Peyer's patch (tissue), 4 donors: Measurements from ENCODE around the gene LCN1. TPM values are rescaled to one million over a fixed set of nuclear protein-coding genes. Genes with fewer than 3 reads are reported as not detected.
"Not testable (repeated sequence)": the region's sequence is repeated elsewhere in the genome, so short reads cannot be mapped to it uniquely, and the experiment has no call there.

Experiments used
- DNase-seq, 3 donors: peaks; one replicate each; pipeline ENCODE4 v3.0.0-alpha.2; 2017 to 2019
- H3K27ac ChIP-seq, 4 donors: fragments of 200-600 bp; sonication (generic); one replicate each; pipeline ENCODE4 v1.5.1; 2016 to 2019
- H3K27me3 ChIP-seq, 2 donors: fragments of 200-600 bp; sonication (generic); one replicate each; pipeline ENCODE4 v1.5.1; 2019
- H3K36me3 ChIP-seq, 3 donors: fragments of 200-600 bp; sonication (generic); one replicate each; pipeline ENCODE4 v1.5.1; 2016 to 2019
- H3K4me1 ChIP-seq, 4 donors: fragments of 200-600 bp; sonication (generic); one replicate each; pipeline ENCODE4 v1.5.1; 2016 to 2019
- H3K4me3 ChIP-seq, 4 donors: fragments of 200-600 bp; sonication (generic); 1 replicate in 3 of 4; 2 replicates in 1 of 4; pipeline ENCODE4 v1.5.1; 2016 to 2019; ENCODE audit warnings: mild to moderate bottlenecking in 1 of 4
- H3K9me3 ChIP-seq, 4 donors: fragments of 200-600 bp; sonication (generic); one replicate each; pipeline ENCODE4 v1.5.1; 2016 to 2019; ENCODE audit warnings: mild to moderate bottlenecking in 1 of 4
- POLR2A ChIP-seq, 2 donors: fragments of 450-650 bp; IDR thresholded peaks; one replicate each; pipeline ENCODE4 v1.5.1; 2017; ENCODE audit warnings: antibody characterized with exemption in 2 of 2, mild to moderate bottlenecking in 2 of 2, moderate library complexity in 2 of 2
- total RNA-seq, 4 donors: library from RNA; depleted of rRNA; stranded (reverse); fragments of >200 nt; gene quantifications; one replicate each; pipeline ENCODE4 v1.1.0, GENCODE V29; 2016
- TF ChIP-seq, protein P1 (sequence below), 6 experiments: fragments of 450-650 bp in 4 of 6; fragments of 200-600 bp in 2 of 6; sonication (generic) in 1 of 6; IDR thresholded peaks; one replicate each; pipeline ENCODE4 v1.5.1; 2017 to 2019; ENCODE audit warnings: antibody characterized with exemption in 6 of 6, mild to moderate bottlenecking in 3 of 6, moderate library complexity in 1 of 6

The LCN1 gene
- total RNA-seq, 4 donors from 2014 or later: not detected

DNA sequence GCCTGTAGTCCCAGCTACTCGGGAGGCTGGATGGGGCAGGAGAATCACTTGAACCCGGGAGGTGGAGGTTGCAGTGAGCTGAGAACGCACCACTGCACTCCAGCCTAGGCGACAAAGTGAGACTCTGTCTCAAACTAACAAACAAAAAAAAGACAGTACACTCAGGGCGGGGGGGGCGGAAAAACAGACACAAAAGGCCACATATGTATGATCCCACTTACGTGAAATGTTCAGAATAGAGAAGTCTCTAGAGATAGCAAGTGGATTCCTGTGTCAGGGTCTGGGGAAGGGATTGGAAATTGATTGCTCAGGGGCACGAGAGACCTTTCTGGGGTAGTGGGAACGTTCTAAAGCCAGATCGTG, 9.0 kb upstream of the LCN1 start:
- H3K4me3 ChIP-seq: no peak overlapping the region

GRCh38 chr9:135512904-135513303, 8.3 kb upstream of the LCN1 start:
- no peaks in the 10 kb centered on the region for H3K4me1 ChIP-seq
- H3K27ac ChIP-seq: no peak overlapping the region
- H3K4me3 ChIP-seq: no peak overlapping the region
- no peak for TF ChIP-seq POLR2A (IDR thresholded peaks at IDR 0.05)
- TF ChIP-seq, protein P1, sequence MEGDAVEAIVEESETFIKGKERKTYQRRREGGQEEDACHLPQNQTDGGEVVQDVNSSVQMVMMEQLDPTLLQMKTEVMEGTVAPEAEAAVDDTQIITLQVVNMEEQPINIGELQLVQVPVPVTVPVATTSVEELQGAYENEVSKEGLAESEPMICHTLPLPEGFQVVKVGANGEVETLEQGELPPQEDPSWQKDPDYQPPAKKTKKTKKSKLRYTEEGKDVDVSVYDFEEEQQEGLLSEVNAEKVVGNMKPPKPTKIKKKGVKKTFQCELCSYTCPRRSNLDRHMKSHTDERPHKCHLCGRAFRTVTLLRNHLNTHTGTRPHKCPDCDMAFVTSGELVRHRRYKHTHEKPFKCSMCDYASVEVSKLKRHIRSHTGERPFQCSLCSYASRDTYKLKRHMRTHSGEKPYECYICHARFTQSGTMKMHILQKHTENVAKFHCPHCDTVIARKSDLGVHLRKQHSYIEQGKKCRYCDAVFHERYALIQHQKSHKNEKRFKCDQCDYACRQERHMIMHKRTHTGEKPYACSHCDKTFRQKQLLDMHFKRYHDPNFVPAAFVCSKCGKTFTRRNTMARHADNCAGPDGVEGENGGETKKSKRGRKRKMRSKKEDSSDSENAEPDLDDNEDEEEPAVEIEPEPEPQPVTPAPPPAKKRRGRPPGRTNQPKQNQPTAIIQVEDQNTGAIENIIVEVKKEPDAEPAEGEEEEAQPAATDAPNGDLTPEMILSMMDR (IDR thresholded peaks at IDR 0.05): no peak
- H3K9me3 ChIP-seq: no peaks in the 10 kb centered on the region
- no peaks in the 10 kb centered on the region for H3K36me3 ChIP-seq
- no peaks in the 10 kb centered on the region for H3K27me3 ChIP-seq
- peak in 2 of 3 donors; percentile 16 to 33 for DNase-seq

More for the DNA sequence above, 9.0 kb upstream of the LCN1 start:
- no peaks in the 10 kb centered on the region for H3K27me3 ChIP-seq
- TF ChIP-seq, protein P1 (IDR thresholded peaks at IDR 0.05): no peak
- no peak for TF ChIP-seq POLR2A (IDR thresholded peaks at IDR 0.05)
- no peaks in the 10 kb centered on the region for H3K36me3 ChIP-seq
- no peak overlapping the region for H3K27ac ChIP-seq
- H3K9me3 ChIP-seq: no peaks in the 10 kb centered on the region
- no peaks in the 10 kb centered on the region for H3K4me1 ChIP-seq
- peak in 2 of 3 donors; percentile 8 to 11 for DNase-seq

- Histone ChIP-seq H3K4me1 (no peaks in the 10 kb centered on the region), H3K27me3 (no peaks in the 10 kb centered on the region), H3K4me3 (no peak overlapping the region), H3K36me3 (no peaks in the 10 kb centered on the region), H3K27ac (no peak overlapping the region), H3K9me3 (no peaks in the 10 kb centered on the region)
- DNase-seq: peak in 2 of 3 donors; percentile 25 to 26
- TF ChIP-seq, protein P1 (IDR thresholded peaks at IDR 0.05): no peak
- TF ChIP-seq POLR2A (IDR thresholded peaks at IDR 0.05): no peak
Measured at GRCh38 chr9:135513351-135513846, 7.8 kb upstream of the LCN1 start.

- not testable (repeated sequence) for H3K27ac ChIP-seq, H3K27me3 ChIP-seq, H3K9me3 ChIP-seq, H3K4me3 ChIP-seq, H3K36me3 ChIP-seq, H3K4me1 ChIP-seq, DNase-seq
Measured at GRCh38 chr9:135513906-135514305, 7.3 kb upstream of the LCN1 start.

- Histone ChIP-seq H3K9me3 (no peaks in the 10 kb centered on the region), H3K4me3 (no peak overlapping the region), H3K27ac (no peak overlapping the region), H3K36me3 (no peaks in the 10 kb centered on the region), H3K4me1 (no peaks in the 10 kb centered on the region), H3K27me3 (no peaks in the 10 kb centered on the region)
- peak in 1 of 3 donors; percentile 23 for DNase-seq
- TF ChIP-seq, protein P1 (IDR thresholded peaks at IDR 0.05): no peak
- no peak for TF ChIP-seq POLR2A (IDR thresholded peaks at IDR 0.05)
Measured at GRCh38 chr9:135514342-135515082, 6.7 kb upstream of the LCN1 start.

GRCh38 chr9:135515083-135515951, 5.9 kb upstream of the LCN1 start:
- TF ChIP-seq, protein P1 (IDR thresholded peaks at IDR 0.05): no peak
- no peak for TF ChIP-seq POLR2A (IDR thresholded peaks at IDR 0.05)
- Histone ChIP-seq H3K4me1 (no peaks in the 10 kb centered on the region), H3K9me3 (no peaks in the 10 kb centered on the region), H3K27me3 (no peaks in the 10 kb centered on the region), H3K36me3 (no peaks in the 10 kb centered on the region), H3K27ac (no peak overlapping the region), H3K4me3 (no peak overlapping the region)
- DNase-seq: peak in 1 of 3 donors; percentile 37
